DMS53 (cell line): ENCODE data around the gene JAK1.

ENCODE experiments used
- DNase-seq: peaks from one replicate; lab custom pipeline; 2025; lab: John Stamatoyannopoulos, UW

The JAK1 gene

GRCh38 chr1:64891448-64891825 is 74.9 kb downstream of the JAK1 start:
- DNase-seq, result no peak

- no peak for DNase-seq
These were observed 75.5 kb downstream of the JAK1 start for GRCh38 chr1:64890699-64891447.

- no peak for DNase-seq
These were observed 78.6 kb downstream of the JAK1 start for GRCh38 chr1:64887689-64888217.

- no peak for DNase-seq
These were observed 79.5 kb downstream of the JAK1 start for GRCh38 chr1:64886877-64887276.

GRCh38 chr1:64885648-64886047 is 80.7 kb downstream of the JAK1 start:
- DNase-seq, result no peak

GRCh38 chr1:64884261-64885040 is 81.9 kb downstream of the JAK1 start:
- no peak for DNase-seq

GRCh38 chr1:64882574-64883255 is 83.6 kb downstream of the JAK1 start:
- no peak for DNase-seq

GRCh38 chr1:64881281-64881680 is 85.1 kb downstream of the JAK1 start:
- DNase-seq, result no peak

GRCh38 chr1:64880449-64880848 is 85.9 kb downstream of the JAK1 start:
- no peak for DNase-seq

- DNase-seq, result no peak
These were observed 87.3 kb downstream of the JAK1 start for GRCh38 chr1:64878931-64879611.

GRCh38 chr1:64878090-64878489 is 88.3 kb downstream of the JAK1 start:
- no peak for DNase-seq

GRCh38 chr1:64877598-64877997 is 88.8 kb downstream of the JAK1 start:
- no peak for DNase-seq

- no peak for DNase-seq
These were observed 89.2 kb downstream of the JAK1 start for GRCh38 chr1:64877151-64877550.

GRCh38 chr1:64875606-64876005 is 90.7 kb downstream of the JAK1 start:
- DNase-seq, result no peak

GRCh38 chr1:64875101-64875500 is 91.2 kb downstream of the JAK1 start:
- no peak for DNase-seq

- DNase-seq, result no peak
These were observed 91.7 kb downstream of the JAK1 start for GRCh38 chr1:64874666-64875065.

GRCh38 chr1:64873576-64873975 is 92.8 kb downstream of the JAK1 start:
- no peak for DNase-seq

GRCh38 chr1:64872067-64872466 is 94.3 kb downstream of the JAK1 start:
- no peak for DNase-seq

GRCh38 chr1:64871256-64871655 is 95.1 kb downstream of the JAK1 start:
- DNase-seq, result no peak

- no peak for DNase-seq
These were observed 99.1 kb downstream of the JAK1 start for GRCh38 chr1:64867266-64867665.

- DNase-seq, result no peak
These were observed 99.7 kb downstream of the JAK1 start for GRCh38 chr1:64866689-64867088.

- no peak for DNase-seq
These were observed 101.1 kb downstream of the JAK1 start for GRCh38 chr1:64865105-64865757.
